Bone marrow (tissue), 2 donors: ENCODE data around the gene GMPR.

Experiments
- DNase-seq, 2 donors: peaks; one replicate each; lab custom pipeline; 2025; lab: John Stamatoyannopoulos, UW

Gene GMPR

GRCh38 chr6:16238057-16238962 is at the start of gene GMPR:
TSS of gene GMPR (plus strand) at chr6:16238587. CDS start at chr6:16238694, 107 bp downstream.
- peak; percentile 28 to 31 for DNase-seq

DNA sequence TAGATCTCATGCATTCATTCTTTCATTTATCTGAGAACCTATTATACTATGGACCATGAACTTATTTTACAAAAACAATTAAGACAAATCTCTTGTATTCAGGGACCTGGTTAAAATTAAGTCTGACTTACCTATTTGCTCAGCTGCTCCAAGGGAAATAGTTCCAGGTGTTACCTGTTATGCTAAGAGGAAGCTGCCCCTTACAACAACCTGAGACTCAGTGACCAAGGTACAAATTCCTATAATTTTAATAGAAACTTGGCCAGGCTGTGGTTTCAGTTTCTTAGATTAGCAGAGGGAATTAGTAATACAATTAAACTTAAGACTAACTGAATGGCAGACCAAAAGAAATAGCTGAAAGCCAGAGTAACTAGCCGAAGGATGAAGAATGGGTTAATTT is 48.2 kb upstream of the GMPR start:
- DNase-seq, result no peak

GRCh38 chr6:16196260-16196983 is 42.0 kb upstream of the GMPR start:
- DNase-seq, result no peak

- DNase-seq, result no peak
Measured at GRCh38 chr6:16196984-16197546, 41.3 kb upstream of the GMPR start.

- DNase-seq, result no peak
Measured at GRCh38 chr6:16198061-16198705, 40.2 kb upstream of the GMPR start.

DNA sequence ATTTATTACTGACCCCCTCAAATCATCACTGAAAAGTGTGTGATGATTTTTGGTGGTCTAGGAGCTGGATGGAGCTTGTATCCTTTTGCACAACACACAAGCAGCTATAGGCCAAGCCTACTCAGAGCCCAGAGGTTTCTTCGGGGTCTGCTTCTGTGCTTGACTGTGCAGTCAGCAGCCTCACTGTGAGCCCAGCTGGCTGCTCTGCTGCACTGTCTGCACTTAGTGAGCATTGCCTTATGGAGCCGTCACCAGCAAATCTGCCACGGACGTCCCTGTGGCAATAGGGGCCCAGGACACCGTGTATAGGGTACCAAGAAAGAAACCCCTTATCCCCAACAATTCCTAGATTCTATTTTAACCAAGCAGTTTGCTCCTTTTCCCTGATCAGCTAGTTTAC is 38.6 kb upstream of the GMPR start:
- DNase-seq, result no peak

- DNase-seq, result no peak
Measured at GRCh38 chr6:16200321-16200883, 38.0 kb upstream of the GMPR start.

DNA sequence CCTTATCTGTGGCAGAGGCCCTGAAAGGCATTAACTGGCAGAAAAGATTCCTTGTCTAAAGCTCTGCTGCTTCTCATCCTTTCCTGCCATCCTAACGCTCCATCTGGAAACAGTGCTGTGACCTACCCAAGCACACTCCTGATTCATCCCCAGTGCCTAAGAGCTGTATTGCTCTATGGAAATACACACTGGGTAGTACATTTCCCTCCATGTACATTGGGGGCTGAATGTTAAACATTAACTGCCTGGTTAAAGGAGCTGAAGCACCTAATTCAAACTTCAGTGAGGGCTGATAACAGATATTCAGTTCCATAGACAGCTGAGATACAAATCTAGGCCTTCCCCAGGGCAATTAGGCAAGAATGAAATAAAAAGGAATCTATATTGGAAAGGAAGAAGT is 36.7 kb upstream of the GMPR start:
- DNase-seq, result no peak

- no peak for DNase-seq
Measured at GRCh38 chr6:16204653-16205376, 33.6 kb upstream of the GMPR start.

- no peak for DNase-seq
Measured at GRCh38 chr6:16205377-16206144, 32.8 kb upstream of the GMPR start.

GRCh38 chr6:16206595-16207037 is 31.8 kb upstream of the GMPR start:
- DNase-seq, result peak in 1 of 2 donors; percentile 54

DNA sequence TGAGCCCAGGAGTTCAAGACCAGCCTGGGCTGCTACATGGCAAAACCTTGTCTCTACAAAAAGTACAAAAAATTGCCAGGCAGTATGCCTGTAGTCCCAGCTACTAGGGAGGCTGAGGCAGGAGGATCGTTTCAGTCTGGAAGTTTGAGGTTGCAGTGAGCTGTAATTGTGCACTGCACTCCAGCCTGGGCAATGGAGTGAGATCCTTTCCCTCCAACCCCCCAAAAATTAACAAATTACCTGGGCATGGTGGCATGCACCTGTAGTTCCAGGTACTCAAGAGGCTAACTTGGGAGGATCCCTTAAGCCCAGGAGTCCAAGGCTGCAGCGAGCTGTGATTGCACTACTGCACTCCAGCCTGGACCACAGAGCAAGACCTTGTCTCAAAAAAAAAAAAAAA is 29.4 kb upstream of the GMPR start:
- no peak for DNase-seq

DNA sequence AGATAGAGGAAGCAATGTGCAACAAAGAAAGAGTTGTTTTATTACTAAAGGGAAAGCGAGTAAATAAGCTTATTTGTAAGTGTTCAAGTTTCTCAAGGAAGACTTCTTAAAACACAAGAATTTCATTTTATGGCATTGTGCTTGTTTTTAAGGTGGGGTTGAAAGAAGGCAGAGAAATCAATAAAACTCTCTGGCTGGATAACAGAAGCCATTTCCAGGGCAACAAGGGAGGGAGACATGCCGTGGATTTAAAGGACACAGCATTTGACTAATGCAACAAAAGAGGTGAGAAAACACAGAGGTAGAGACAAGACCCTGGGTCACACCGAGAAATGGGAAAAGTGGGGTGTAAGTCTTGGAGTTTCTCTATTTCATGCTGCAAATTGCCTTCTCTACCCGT is 28.8 kb upstream of the GMPR start:
- no peak for DNase-seq

- no peak for DNase-seq
Measured at GRCh38 chr6:16212276-16212675, 26.1 kb upstream of the GMPR start.

DNA sequence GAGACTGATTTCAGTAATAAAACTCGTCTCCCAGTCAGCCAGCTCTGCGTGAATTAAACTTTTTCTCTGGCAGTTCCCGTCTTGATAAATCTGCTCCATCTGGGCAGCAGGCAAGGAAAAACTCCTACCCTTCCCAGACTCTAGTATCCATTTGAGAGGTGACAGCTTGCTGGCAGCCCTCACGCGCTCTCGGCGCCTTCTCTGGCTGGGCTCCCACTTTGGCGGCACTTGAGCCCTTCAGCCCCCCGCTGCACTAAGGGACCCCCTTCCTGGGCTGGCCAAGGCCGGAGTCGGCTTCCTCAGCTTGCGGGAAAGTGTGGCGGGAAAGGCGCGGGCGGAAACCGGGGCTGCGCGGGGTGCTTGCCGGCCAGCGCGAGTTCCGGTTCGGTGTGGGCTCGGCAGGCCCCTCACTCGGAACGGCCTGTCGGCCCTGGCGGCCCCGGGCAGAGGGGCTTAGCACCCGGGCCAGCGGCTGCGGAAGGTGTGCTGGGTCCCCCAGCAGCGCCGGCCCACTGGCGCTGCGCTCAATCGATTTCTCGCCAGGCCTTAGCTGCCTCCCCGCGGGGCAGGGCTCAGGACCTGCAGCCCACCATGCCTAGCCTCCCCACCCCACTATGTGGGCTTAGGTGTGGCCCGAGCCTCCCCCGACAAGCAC is 21.8 kb upstream of the GMPR start:
- DNase-seq, result no peak

GRCh38 chr6:16217156-16217721 is 21.1 kb upstream of the GMPR start:
- no peak for DNase-seq

- DNase-seq, result no peak
Measured at GRCh38 chr6:16222826-16223225, 15.6 kb upstream of the GMPR start.

DNA sequence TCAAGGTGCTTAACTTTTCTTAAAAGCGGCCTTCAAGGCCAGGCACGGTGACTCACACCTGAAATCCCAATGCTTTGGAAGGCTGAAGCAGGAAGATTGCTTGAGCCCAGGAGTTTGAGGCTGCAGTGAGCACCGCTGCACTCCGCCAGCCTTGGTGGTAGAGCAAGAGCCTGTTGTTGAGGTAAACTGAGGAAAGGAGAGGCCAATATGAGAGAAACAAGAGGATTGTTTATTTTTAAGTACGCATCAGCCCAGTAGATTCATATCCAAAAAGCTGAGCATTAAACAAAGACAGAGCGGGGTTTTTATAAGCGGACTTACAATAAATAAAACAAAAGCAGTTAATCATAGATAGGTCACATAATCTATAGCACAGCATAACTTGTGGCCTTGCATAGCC is 15.0 kb upstream of the GMPR start:
- DNase-seq, result no peak

- DNase-seq, result peak in 1 of 2 donors; percentile 62
Measured at GRCh38 chr6:16224409-16224808, 14.0 kb upstream of the GMPR start.
